IMR-90 (cell line): ENCODE results near the gene CTDSPL. TPM values are rescaled to one million over a fixed set of nuclear protein-coding genes. Genes with fewer than 3 reads are reported as not detected.

Experiments
- ATAC-seq: fragments of 200-7000 bp; cut with Tn5 transposase; 2 replicates; pipeline ENCODE4 v1.9.1; 2020; ENCODE audit warnings: low read depth, mild to moderate bottlenecking, moderate library complexity
- BruUV-seq: library from RNA; stranded (reverse); fragments of 400-500 nt; replicated peaks from 2 replicates; lab custom pipeline; 2021; lab: Mats Ljungman, UMichigan
- CTCF ChIA-PET: fragments of 300-600 bp; formaldehyde crosslinking; extraction: SDS; loops from one replicate; lab custom pipeline; 2021; ENCODE audit warnings: antibody characterized with exemption; lab: Yijun Ruan, JAX
- POLR2A ChIA-PET: fragments of 300-600 bp; sonication (Branson Sonifier 250); formaldehyde crosslinking; loops from one replicate; lab custom pipeline; 2022; ENCODE audit warnings: antibody characterized with exemption; ENCODE audit not compliant: unreplicated experiment; lab: Charles Lee
- DNase-seq: peaks from one replicate; pipeline ENCODE4 v3.0.0; 2013
- H2AFZ ChIP-seq: replicated peaks from 2 replicates; pipeline ENCODE3; 2013; ENCODE audit warnings: low read length, mild to moderate bottlenecking; ENCODE audit not compliant: poor library complexity
- H2AK5ac ChIP-seq: 2 replicates; pipeline ENCODE4 v1.6.1; 2013; ENCODE audit warnings: low read depth, low read length, inconsistent platforms
- H2AK9ac ChIP-seq: replicated peaks from 2 replicates; pipeline ENCODE3; 2013; ENCODE audit warnings: mild to moderate bottlenecking, low read depth, low read length, moderate library complexity; ENCODE audit not compliant: poor library complexity
- H2BK120ac ChIP-seq: 2 replicates; pipeline ENCODE4 v1.6.1; 2013; ENCODE audit warnings: low read depth, low read length, inconsistent platforms
- H2BK15ac ChIP-seq: 3 replicates; pipeline ENCODE4 v1.6.1; 2013; ENCODE audit warnings: low read depth, low read length, inconsistent platforms
- H2BK20ac ChIP-seq: 2 replicates; pipeline ENCODE4 v1.6.1; 2013; ENCODE audit warnings: low read depth, mild to moderate bottlenecking, inconsistent platforms, low read length, moderate library complexity
- H2BK5ac ChIP-seq: 2 replicates; pipeline ENCODE4 v1.6.1; 2013; ENCODE audit warnings: mild to moderate bottlenecking, low read depth, low read length, inconsistent platforms; ENCODE audit not compliant: poor library complexity, severe bottlenecking
- H3K14ac ChIP-seq: replicated peaks from 2 replicates; pipeline ENCODE4 v1.6.1; 2013; ENCODE audit warnings: low read depth, low read length, inconsistent platforms
- H3K18ac ChIP-seq: 2 replicates; pipeline ENCODE4 v1.6.1; 2013; ENCODE audit warnings: low read depth, low read length, control low read depth
- H3K23ac ChIP-seq: 2 replicates; pipeline ENCODE4 v1.6.1; 2013; ENCODE audit warnings: low read depth, low read length, inconsistent platforms
- H3K27ac ChIP-seq: 2 replicates; pipeline ENCODE4 v1.5.1; 2013; ENCODE audit warnings: mild to moderate bottlenecking, control low read depth, low read length; ENCODE audit not compliant: insufficient read depth
- H3K27me3 ChIP-seq: 2 replicates; pipeline ENCODE4 v1.6.1; 2013; ENCODE audit warnings: low read length; ENCODE audit not compliant: control insufficient read depth, insufficient read depth
- H3K36me3 ChIP-seq: 2 replicates; pipeline ENCODE4 v1.6.1; 2013; ENCODE audit warnings: low read length, mixed read lengths; ENCODE audit not compliant: control insufficient read depth, insufficient read depth
- H3K4ac ChIP-seq: 2 replicates; pipeline ENCODE4 v1.6.1; 2013; ENCODE audit warnings: low read depth, low read length, inconsistent platforms
- H3K4me1 ChIP-seq: 2 replicates; pipeline ENCODE4 v1.6.1; 2013; ENCODE audit warnings: low read length, mixed read lengths; ENCODE audit not compliant: control insufficient read depth, insufficient read depth
- H3K4me2 ChIP-seq: 2 replicates; pipeline ENCODE4 v1.6.1; 2013; ENCODE audit warnings: low read depth, mild to moderate bottlenecking, control low read depth, low read length, moderate library complexity
- H3K4me3 ChIP-seq: 2 replicates; pipeline ENCODE4 v1.5.1; 2013; ENCODE audit warnings: low read depth, mild to moderate bottlenecking, control low read depth, low read length, moderate library complexity; ENCODE audit not compliant: insufficient read depth
- H3K56ac ChIP-seq: 2 replicates; pipeline ENCODE4 v1.6.1; 2013; ENCODE audit warnings: low read length, inconsistent platforms; ENCODE audit not compliant: insufficient read depth; ENCODE audit errors: extremely low read depth
- H3K79me1 ChIP-seq, 2 experiments: 2 replicates each; pipeline ENCODE4 v1.6.1; 2013; ENCODE audit warnings: low read length in 2 of 2, inconsistent platforms in 1 of 2, low read depth in 1 of 2
- H3K9ac ChIP-seq: 2 replicates; pipeline ENCODE4 v1.6.1; 2013; ENCODE audit warnings: low read depth, low read length, control low read depth
- H3K9me1 ChIP-seq: 2 replicates; pipeline ENCODE4 v1.6.1; 2013; ENCODE audit warnings: low read length, inconsistent platforms; ENCODE audit not compliant: insufficient read depth
- H3K9me3 ChIP-seq: 2 replicates; pipeline ENCODE4 v1.6.1; 2013; ENCODE audit warnings: low read length; ENCODE audit not compliant: control insufficient read depth, insufficient read depth
- H4K20me1 ChIP-seq: 2 replicates; pipeline ENCODE4 v1.6.1; 2013; ENCODE audit warnings: low read length, inconsistent platforms; ENCODE audit not compliant: insufficient read depth
- H4K5ac ChIP-seq: 2 replicates; pipeline ENCODE4 v1.6.1; 2013; ENCODE audit warnings: mild to moderate bottlenecking, low read depth, low read length, control low read depth
- H4K8ac ChIP-seq, 2 experiments: 2 replicates each; pipeline ENCODE4 v1.6.1; 2013; ENCODE audit warnings: low read depth in 2 of 2, low read length in 2 of 2, control low read depth in 1 of 2, inconsistent platforms in 1 of 2
- H4K91ac ChIP-seq: 2 replicates; pipeline ENCODE4 v1.6.1; 2013; ENCODE audit warnings: low read depth, low read length, inconsistent platforms; ENCODE audit not compliant: insufficient read depth
- BHLHE40 ChIP-seq: fragments of 150-350 bp; IDR thresholded peaks from 2 replicates; pipeline ENCODE4 v1.6.1; 2016; ENCODE audit warnings: mild to moderate bottlenecking, low read depth, low read length
- CEBPB ChIP-seq: IDR thresholded peaks from 2 replicates; pipeline ENCODE4 v1.6.1; 2012; ENCODE audit warnings: low read depth, low read length, improper control_type of control experiment
- CHD1 ChIP-seq: IDR thresholded peaks from 2 replicates; pipeline ENCODE4 v1.6.1; 2012; ENCODE audit warnings: low read depth, low read length, improper control_type of control experiment
- FOS ChIP-seq: fragments of 150-350 bp; IDR thresholded peaks from 2 replicates; pipeline ENCODE4 v1.6.1; 2016; ENCODE audit warnings: low read depth, low read length
- MAFK ChIP-seq: IDR thresholded peaks from 2 replicates; pipeline ENCODE4 v1.6.1; 2012; ENCODE audit warnings: low read depth, low read length, improper control_type of control experiment
- NFE2L2 ChIP-seq: fragments of 150-350 bp; IDR thresholded peaks from 2 replicates; pipeline ENCODE4 v1.6.1; 2016; ENCODE audit warnings: low read depth, mild to moderate bottlenecking, low read length
- POLR2A ChIP-seq: IDR thresholded peaks from 2 replicates; pipeline ENCODE4 v1.6.1; 2012; ENCODE audit warnings: mild to moderate bottlenecking, low read depth, low read length
- RAD21 ChIP-seq: IDR thresholded peaks from 2 replicates; pipeline ENCODE4 v1.6.1; 2012; ENCODE audit warnings: low read length, improper control_type of control experiment
- RFX5 ChIP-seq: IDR thresholded peaks from 2 replicates; pipeline ENCODE4 v1.8.0; 2012; ENCODE audit warnings: low read depth, mild to moderate bottlenecking, low read length, moderate library complexity
- SMC3 ChIP-seq: fragments of 150-350 bp; IDR thresholded peaks from 2 replicates; pipeline ENCODE4 v1.6.1; 2016; ENCODE audit warnings: low read depth, mild to moderate bottlenecking, antibody characterized with exemption, low read length, moderate library complexity
- WGBS, 2 experiments: methylation state at CpG; one replicate each; pipeline versions ENCODE4 v1.1.5 to v1.1.7; 2013; ENCODE audit warnings: missing lambda C conversion rate in 2 of 2; ENCODE audit not compliant: insufficient read length in 1 of 2; ENCODE audit errors: extremely low coverage in 2 of 2; 5-methylcytosine and 5-hydroxymethylcytosine counted together
- dilution Hi-C: fragments of 300-500 bp; cut with HindIII; formaldehyde crosslinking; loops from one replicate; pipeline ENCODE4 v1.14.3; 2018; ENCODE audit warnings: low sequenced_read_pairs; ENCODE audit not compliant: unreplicated experiment
- in situ Hi-C: fragments of 300-500 bp; cut with MboI; formaldehyde crosslinking; loops from 3 replicates; pipeline ENCODE4 v1.14.3; 2019; ENCODE audit warnings: low sequenced_read_pairs, inconsistent platforms, mixed read lengths
- intact Hi-C: fragments of 100-400 bp; cut with micrococcal nuclease; formaldehyde crosslinking; loops from 2 replicates; pipeline ENCODE4 v1.10.0; 2022
- polyA plus RNA-seq, 3 experiments: library from polyadenylated mRNA; depleted of rRNA; stranded (reverse); fragments of >200 nt; gene quantifications; 2 replicates each; pipeline ENCODE4 v1.2.3, GENCODE V29; 2012; ENCODE audit warnings: low replicate concordance in 1 of 3
- total RNA-seq: library from RNA; depleted of rRNA; stranded (reverse); fragments of >200 nt; gene quantifications from 2 replicates; pipeline ENCODE4 v1.2.3, GENCODE V29; 2012
- TF ChIP-seq, protein P1 (sequence below): conservative IDR thresholded peaks from 2 replicates; pipeline ENCODE4 v1.5.1; 2012; ENCODE audit warnings: mild to moderate bottlenecking, low read depth, low read length, improper control_type of control experiment
- TF ChIP-seq, protein P2 (sequence below): fragments of 150-350 bp; IDR thresholded peaks from 2 replicates; pipeline ENCODE4 v1.6.1; 2016; ENCODE audit warnings: low read depth, mild to moderate bottlenecking, low read length, moderate library complexity, borderline replicate concordance
- TF ChIP-seq, protein P3 (sequence below): fragments of 150-350 bp; IDR thresholded peaks from 2 replicates; pipeline ENCODE4 v1.6.1; 2017; ENCODE audit warnings: mild to moderate bottlenecking, antibody characterized with exemption, low read length, low read depth

The CTDSPL gene
- total and polyA plus RNA-seq, 2 of the 4 experiments (the other 2 are of a cell fraction), result 24.5 to 29.0 TPM

DNA sequence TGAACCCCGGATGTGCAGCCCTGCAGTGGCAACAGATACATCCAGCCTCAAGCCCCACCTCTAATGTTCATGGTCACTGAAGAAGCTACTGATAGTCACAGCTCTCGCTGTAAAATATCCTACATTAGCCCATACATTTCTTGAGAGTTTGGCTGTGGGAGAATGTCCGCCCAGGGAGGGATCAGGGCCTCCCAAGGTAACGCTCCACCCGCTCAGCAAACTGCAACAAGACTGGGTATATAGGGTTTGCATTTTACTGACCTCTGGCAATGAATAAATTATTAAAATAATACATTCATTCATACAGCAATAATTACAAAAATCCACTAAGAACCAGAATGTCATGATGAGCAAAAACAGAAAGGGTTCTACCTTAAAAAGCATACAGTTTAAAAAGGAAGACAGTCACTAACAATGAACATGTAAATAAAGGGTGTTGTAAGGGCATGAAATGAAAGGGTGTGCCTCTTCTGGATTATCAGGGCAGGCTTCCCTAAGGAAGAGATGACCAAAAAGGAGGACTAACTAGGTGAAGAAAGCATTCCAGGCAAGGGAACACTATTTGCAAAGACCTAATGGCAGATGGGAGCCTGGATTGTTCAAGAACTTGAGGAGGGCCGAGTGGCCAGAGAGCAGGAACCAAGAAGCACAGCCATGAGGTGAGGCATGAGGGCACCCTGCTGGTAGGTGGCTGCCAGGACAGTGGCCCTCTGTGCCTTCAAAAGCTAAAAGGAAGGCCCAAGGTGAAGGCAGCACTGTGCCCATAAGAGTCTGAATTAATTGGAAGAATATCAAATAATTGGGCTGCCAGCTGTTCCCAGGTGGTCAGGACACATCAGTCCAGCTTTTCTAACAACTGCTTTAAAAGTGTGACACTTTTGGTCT is 28.1 kb upstream of the CTDSPL start (continued):
- TF ChIP-seq BHLHE40, result no peak
- TF ChIP-seq RAD21, result no peak

DNA sequence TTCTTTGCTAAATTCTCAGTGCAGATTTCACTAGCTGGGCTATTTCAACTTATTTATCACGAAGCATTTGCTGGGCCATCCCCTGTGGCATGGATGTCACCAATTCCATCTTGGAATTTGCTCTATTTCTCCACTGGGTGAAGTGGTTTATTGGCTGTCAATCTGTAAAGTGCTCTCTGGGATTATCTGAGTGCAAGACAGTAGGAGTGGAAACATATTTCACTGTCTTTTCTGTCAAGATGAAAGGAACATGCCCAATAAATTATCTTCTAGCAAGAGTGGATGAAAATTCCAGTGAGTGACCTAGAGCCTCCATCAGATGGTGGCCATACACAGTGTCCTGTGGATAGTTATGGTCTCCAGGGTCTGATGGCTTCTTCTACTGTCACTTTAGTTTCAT is 25.1 kb upstream of the CTDSPL start:
- H3K23ac ChIP-seq, result no peak overlapping the region
- BruUV-seq, result no TSS peak
- peaks cover 7% of the 10 kb centered on the region; the same call in 1 of the 2 replicates for H3K36me3 ChIP-seq
- no peak overlapping the region for H2AK9ac ChIP-seq
- no peaks in the 10 kb centered on the region for H3K9me3 ChIP-seq
- H3K4me2 ChIP-seq, result no peak overlapping the region
- H3K4me3 ChIP-seq, result no peak overlapping the region
- H3K14ac ChIP-seq, result no peak overlapping the region
- no peak overlapping the region for H3K56ac ChIP-seq
- no peak for DNase-seq
- no peak overlapping the region for H3K9ac ChIP-seq
- intact Hi-C loops (loop anchor here (1.0 kb wide), 1 partner anchor 17 kb away; no protein-coding TSS in a partner anchor), in situ Hi-C loops (no loop called here), dilution Hi-C loops (no loop called here)
- POLR2A ChIA-PET, result no interaction called here
- H2BK120ac ChIP-seq, result no peak overlapping the region
- H2AFZ ChIP-seq, result no peak overlapping the region
- H2BK15ac ChIP-seq, result no peak overlapping the region
- peaks cover 2% of the 10 kb centered on the region; the same call in 1 of the 2 replicates for H3K9me1 ChIP-seq
- ATAC-seq, result no peak
- no peaks in the 10 kb centered on the region for H3K4me1 ChIP-seq
- no peak overlapping the region for H4K5ac ChIP-seq
- H4K20me1 ChIP-seq, result no peaks in the 10 kb centered on the region
- H2BK20ac ChIP-seq, result no peak overlapping the region
- H2AK5ac ChIP-seq, result no peak overlapping the region
- H2BK5ac ChIP-seq, result no peak overlapping the region
- H4K91ac ChIP-seq, result no peak overlapping the region
- CTCF ChIA-PET, result no interaction called here
- H3K27me3 ChIP-seq, result no peaks in the 10 kb centered on the region
- WGBS, 2 experiments, result no CpG with 5 or more reads among the region's 1 CpG
- no peak overlapping the region for H4K8ac ChIP-seq
- no peak overlapping the region for H3K4ac ChIP-seq
- H3K79me1 ChIP-seq, result no peaks in the 10 kb centered on the region
- H3K18ac ChIP-seq, result no peak overlapping the region
- H3K27ac ChIP-seq, result no peak overlapping the region
- TF ChIP-seq POLR2A (no peak), SMC3 (no peak), MAFK (no peak), CEBPB (no peak), RAD21 (no peak), CHD1 (no peak), RFX5 (no peak), BHLHE40 (no peak), FOS (no peak), NFE2L2 (no peak)
- TF ChIP-seq, protein P1, sequence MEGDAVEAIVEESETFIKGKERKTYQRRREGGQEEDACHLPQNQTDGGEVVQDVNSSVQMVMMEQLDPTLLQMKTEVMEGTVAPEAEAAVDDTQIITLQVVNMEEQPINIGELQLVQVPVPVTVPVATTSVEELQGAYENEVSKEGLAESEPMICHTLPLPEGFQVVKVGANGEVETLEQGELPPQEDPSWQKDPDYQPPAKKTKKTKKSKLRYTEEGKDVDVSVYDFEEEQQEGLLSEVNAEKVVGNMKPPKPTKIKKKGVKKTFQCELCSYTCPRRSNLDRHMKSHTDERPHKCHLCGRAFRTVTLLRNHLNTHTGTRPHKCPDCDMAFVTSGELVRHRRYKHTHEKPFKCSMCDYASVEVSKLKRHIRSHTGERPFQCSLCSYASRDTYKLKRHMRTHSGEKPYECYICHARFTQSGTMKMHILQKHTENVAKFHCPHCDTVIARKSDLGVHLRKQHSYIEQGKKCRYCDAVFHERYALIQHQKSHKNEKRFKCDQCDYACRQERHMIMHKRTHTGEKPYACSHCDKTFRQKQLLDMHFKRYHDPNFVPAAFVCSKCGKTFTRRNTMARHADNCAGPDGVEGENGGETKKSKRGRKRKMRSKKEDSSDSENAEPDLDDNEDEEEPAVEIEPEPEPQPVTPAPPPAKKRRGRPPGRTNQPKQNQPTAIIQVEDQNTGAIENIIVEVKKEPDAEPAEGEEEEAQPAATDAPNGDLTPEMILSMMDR, result no peak
- TF ChIP-seq, protein P2, sequence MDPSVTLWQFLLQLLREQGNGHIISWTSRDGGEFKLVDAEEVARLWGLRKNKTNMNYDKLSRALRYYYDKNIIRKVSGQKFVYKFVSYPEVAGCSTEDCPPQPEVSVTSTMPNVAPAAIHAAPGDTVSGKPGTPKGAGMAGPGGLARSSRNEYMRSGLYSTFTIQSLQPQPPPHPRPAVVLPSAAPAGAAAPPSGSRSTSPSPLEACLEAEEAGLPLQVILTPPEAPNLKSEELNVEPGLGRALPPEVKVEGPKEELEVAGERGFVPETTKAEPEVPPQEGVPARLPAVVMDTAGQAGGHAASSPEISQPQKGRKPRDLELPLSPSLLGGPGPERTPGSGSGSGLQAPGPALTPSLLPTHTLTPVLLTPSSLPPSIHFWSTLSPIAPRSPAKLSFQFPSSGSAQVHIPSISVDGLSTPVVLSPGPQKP, result no peak
- TF ChIP-seq, protein P3, sequence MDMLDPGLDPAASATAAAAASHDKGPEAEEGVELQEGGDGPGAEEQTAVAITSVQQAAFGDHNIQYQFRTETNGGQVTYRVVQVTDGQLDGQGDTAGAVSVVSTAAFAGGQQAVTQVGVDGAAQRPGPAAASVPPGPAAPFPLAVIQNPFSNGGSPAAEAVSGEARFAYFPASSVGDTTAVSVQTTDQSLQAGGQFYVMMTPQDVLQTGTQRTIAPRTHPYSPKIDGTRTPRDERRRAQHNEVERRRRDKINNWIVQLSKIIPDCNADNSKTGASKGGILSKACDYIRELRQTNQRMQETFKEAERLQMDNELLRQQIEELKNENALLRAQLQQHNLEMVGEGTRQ, result no peak
